SK-N-SH (cell line): ENCODE results near the gene SDK1.

ENCODE experiments used
- FOXM1 ChIP-seq: IDR thresholded peaks from 2 replicates; pipeline ENCODE4 v1.4.0; 2012; ENCODE audit warnings: low read depth, mild to moderate bottlenecking
- GABPA ChIP-seq: IDR thresholded peaks from 2 replicates; pipeline ENCODE4 v1.4.0; 2012; ENCODE audit warnings: low read depth, mild to moderate bottlenecking
- NRF1 ChIP-seq: IDR thresholded peaks from 2 replicates; pipeline ENCODE4 v1.6.1; 2012; ENCODE audit warnings: low read depth, mild to moderate bottlenecking, low read length
- POLR2AphosphoS5 ChIP-seq: IDR thresholded peaks from 2 replicates; pipeline ENCODE4 v1.6.1; 2012; ENCODE audit warnings: low read depth, low read length
- RAD21 ChIP-seq: IDR thresholded peaks from 2 replicates; pipeline ENCODE4 v1.6.1; 2012; ENCODE audit warnings: mild to moderate bottlenecking, low read length
- RCOR1 ChIP-seq: fragments of 150-350 bp; IDR thresholded peaks from 2 replicates; pipeline ENCODE4 v1.6.1; 2017; ENCODE audit warnings: antibody characterized with exemption, low read length
- YY1 ChIP-seq: IDR thresholded peaks from 2 replicates; pipeline ENCODE4 v1.4.0; 2012; ENCODE audit warnings: low read depth, mild to moderate bottlenecking
- TF ChIP-seq, protein P1 (sequence below): IDR thresholded peaks from 2 replicates; pipeline ENCODE4; 2012
- TF ChIP-seq, protein P2 (sequence below): fragments of 200-600 bp; sonication (generic); IDR thresholded peaks from 2 replicates; pipeline ENCODE4 v1.6.1; 2017; ENCODE audit warnings: antibody characterized with exemption, mild to moderate bottlenecking, moderate library complexity
- TF ChIP-seq, protein P3 (sequence below): IDR thresholded peaks from 2 replicates; pipeline ENCODE4 v1.4.0; 2012; ENCODE audit warnings: low read depth
- TF ChIP-seq, protein P4 (sequence below): IDR thresholded peaks from 2 replicates; pipeline ENCODE4 v1.4.0; 2012; ENCODE audit warnings: low read depth, borderline replicate concordance

DNA sequence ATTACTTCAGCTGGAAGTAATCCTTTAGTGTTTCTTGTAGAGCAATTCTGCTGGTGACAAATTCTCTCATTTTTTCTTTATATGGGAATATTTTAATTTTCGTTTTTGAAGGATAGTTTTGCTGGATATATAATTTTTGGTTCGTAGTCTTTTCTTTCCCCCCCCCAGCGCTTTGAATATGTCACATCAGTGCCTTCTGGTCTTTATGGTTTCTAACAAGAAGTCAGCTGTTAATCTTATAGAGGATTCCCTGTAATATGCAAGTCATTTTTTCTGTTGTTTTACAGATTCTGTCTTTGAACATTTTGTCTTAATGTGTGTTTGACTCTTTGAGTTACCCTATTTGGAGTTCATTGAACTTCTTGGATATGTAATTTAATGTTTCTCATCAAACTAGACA lies 96.3 kb downstream of the SDK1 start:
- TF ChIP-seq RCOR1 (no peak), NRF1 (no peak), GABPA (no peak), POLR2AphosphoS5 (no peak), YY1 (no peak), FOXM1 (no peak), RAD21 (no peak)
- TF ChIP-seq, protein P1, sequence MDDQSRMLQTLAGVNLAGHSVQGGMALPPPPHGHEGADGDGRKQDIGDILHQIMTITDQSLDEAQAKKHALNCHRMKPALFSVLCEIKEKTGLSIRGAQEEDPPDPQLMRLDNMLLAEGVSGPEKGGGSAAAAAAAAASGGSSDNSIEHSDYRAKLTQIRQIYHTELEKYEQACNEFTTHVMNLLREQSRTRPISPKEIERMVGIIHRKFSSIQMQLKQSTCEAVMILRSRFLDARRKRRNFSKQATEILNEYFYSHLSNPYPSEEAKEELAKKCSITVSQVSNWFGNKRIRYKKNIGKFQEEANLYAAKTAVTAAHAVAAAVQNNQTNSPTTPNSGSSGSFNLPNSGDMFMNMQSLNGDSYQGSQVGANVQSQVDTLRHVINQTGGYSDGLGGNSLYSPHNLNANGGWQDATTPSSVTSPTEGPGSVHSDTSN = no peak
- TF ChIP-seq, protein P2, sequence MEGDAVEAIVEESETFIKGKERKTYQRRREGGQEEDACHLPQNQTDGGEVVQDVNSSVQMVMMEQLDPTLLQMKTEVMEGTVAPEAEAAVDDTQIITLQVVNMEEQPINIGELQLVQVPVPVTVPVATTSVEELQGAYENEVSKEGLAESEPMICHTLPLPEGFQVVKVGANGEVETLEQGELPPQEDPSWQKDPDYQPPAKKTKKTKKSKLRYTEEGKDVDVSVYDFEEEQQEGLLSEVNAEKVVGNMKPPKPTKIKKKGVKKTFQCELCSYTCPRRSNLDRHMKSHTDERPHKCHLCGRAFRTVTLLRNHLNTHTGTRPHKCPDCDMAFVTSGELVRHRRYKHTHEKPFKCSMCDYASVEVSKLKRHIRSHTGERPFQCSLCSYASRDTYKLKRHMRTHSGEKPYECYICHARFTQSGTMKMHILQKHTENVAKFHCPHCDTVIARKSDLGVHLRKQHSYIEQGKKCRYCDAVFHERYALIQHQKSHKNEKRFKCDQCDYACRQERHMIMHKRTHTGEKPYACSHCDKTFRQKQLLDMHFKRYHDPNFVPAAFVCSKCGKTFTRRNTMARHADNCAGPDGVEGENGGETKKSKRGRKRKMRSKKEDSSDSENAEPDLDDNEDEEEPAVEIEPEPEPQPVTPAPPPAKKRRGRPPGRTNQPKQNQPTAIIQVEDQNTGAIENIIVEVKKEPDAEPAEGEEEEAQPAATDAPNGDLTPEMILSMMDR = no peak
- TF ChIP-seq, protein P3, sequence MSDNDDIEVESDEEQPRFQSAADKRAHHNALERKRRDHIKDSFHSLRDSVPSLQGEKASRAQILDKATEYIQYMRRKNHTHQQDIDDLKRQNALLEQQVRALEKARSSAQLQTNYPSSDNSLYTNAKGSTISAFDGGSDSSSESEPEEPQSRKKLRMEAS = no peak
- TF ChIP-seq, protein P4, sequence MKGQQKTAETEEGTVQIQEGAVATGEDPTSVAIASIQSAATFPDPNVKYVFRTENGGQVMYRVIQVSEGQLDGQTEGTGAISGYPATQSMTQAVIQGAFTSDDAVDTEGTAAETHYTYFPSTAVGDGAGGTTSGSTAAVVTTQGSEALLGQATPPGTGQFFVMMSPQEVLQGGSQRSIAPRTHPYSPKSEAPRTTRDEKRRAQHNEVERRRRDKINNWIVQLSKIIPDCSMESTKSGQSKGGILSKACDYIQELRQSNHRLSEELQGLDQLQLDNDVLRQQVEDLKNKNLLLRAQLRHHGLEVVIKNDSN = no peak
